ENCODE data around the gene CSNK1D.

GRCh38 chr17:82294064-82294773 lies 20.7 kb upstream of the CSNK1D start:
- no peak for TF ChIP-seq CTCF (IDR thresholded peaks at IDR 0.05)
- no peak for TF ChIP-seq POLR2AphosphoS5 (IDR thresholded peaks at IDR 0.05)
- TF ChIP-seq EP300 (IDR thresholded peaks at IDR 0.05): no peak

Data from suprapubic skin (tissue), 4 donors.